ENCODE data around the gene POLR2E.

- TF ChIP-seq CTCF (conservative IDR thresholded peaks at IDR 0.05 in 1 of 2, IDR thresholded peaks at IDR 0.05 in 1 of 2; ENCODE audit: extremely low read depth in 1 of 2, insufficient read depth in 1 of 2, low read depth in 1 of 2, low read length in 2 of 2), result no peak
- no peak for TF ChIP-seq EZH2 (IDR thresholded peaks at IDR 0.05; ENCODE audit: borderline replicate concordance, low read length)
These were observed 53.1 kb downstream of the POLR2E start for GRCh38 chr19:1041835-1042685.
